Karpas-422 (cell line): ENCODE measurements around the gene MGMT. TPM values are rescaled to one million over a fixed set of nuclear protein-coding genes. Genes with fewer than 3 reads are reported as not detected.

Source experiments
- DNase-seq: peaks from one replicate; pipeline ENCODE4 v3.0.0-alpha.2; 2015
- H2AFZ ChIP-seq: fragments of 200-600 bp; sonication (generic); 2 replicates; pipeline ENCODE4 v1.6.1; 2014; ENCODE audit warnings: antibody characterized with exemption, low read length, mixed read lengths
- H3K27ac ChIP-seq: fragments of 200-600 bp; sonication (generic); 2 replicates; pipeline ENCODE4 v1.5.1; 2014; ENCODE audit warnings: mild to moderate bottlenecking, low read length, moderate library complexity
- H3K27me3 ChIP-seq: fragments of 200-600 bp; sonication (generic); 2 replicates; pipeline ENCODE4 v1.6.1; 2014; ENCODE audit warnings: low read length, mixed read lengths
- H3K36me3 ChIP-seq: fragments of 200-600 bp; sonication (generic); 2 replicates; pipeline ENCODE4 v1.6.1; 2014; ENCODE audit warnings: low read length, mixed read lengths; ENCODE audit not compliant: insufficient read depth
- H3K4me1 ChIP-seq: fragments of 200-600 bp; sonication (generic); 2 replicates; pipeline ENCODE4 v1.6.1; 2014; ENCODE audit warnings: mild to moderate bottlenecking, low read length, mixed read lengths
- H3K4me2 ChIP-seq: fragments of 200-600 bp; sonication (generic); 2 replicates; pipeline ENCODE4 v1.6.1; 2014; ENCODE audit warnings: low read length, low read depth, mild to moderate bottlenecking; ENCODE audit not compliant: poor library complexity, severe bottlenecking
- H3K4me3 ChIP-seq: fragments of 200-600 bp; sonication (generic); 2 replicates; pipeline ENCODE4 v1.5.1; 2014; ENCODE audit warnings: mild to moderate bottlenecking, antibody characterized with exemption, low read length, mixed read lengths
- H3K79me2 ChIP-seq: fragments of 200-600 bp; sonication (generic); 2 replicates; pipeline ENCODE4 v1.6.1; 2014; ENCODE audit warnings: mild to moderate bottlenecking, low read length, mixed read lengths
- H3K9ac ChIP-seq: fragments of 200-600 bp; sonication (generic); 2 replicates; pipeline ENCODE4 v1.6.0; 2014; ENCODE audit warnings: low read length
- H3K9me2 ChIP-seq: fragments of 200-600 bp; sonication (generic), shearing (Covaris generic); replicated peaks from 2 replicates; pipeline ENCODE4 v1.6.0; 2014; ENCODE audit warnings: mild to moderate bottlenecking, low read length, moderate library complexity; ENCODE audit not compliant: insufficient read depth
- H3K9me3 ChIP-seq: fragments of 300-700, 200-600 bp; sonication (generic); 2 replicates; pipeline ENCODE4 v1.6.1; 2014; ENCODE audit warnings: low read length, mixed read lengths
- H4K20me1 ChIP-seq: fragments of 200-600 bp; sonication (generic); 2 replicates; pipeline ENCODE4 v1.6.1; 2014; ENCODE audit warnings: mild to moderate bottlenecking, antibody characterized with exemption, low read length, low read depth; ENCODE audit not compliant: insufficient read depth
- total RNA-seq: library from RNA; depleted of rRNA; stranded (reverse); fragments of >200 nt; shearing (Covaris generic); gene quantifications from 2 replicates; pipeline ENCODE4 v1.2.3, GENCODE V29; 2014; ENCODE audit warnings: low replicate concordance

Gene MGMT
- total RNA-seq, 1 experiment from 2014 or later, result 22.5 TPM

DNA sequence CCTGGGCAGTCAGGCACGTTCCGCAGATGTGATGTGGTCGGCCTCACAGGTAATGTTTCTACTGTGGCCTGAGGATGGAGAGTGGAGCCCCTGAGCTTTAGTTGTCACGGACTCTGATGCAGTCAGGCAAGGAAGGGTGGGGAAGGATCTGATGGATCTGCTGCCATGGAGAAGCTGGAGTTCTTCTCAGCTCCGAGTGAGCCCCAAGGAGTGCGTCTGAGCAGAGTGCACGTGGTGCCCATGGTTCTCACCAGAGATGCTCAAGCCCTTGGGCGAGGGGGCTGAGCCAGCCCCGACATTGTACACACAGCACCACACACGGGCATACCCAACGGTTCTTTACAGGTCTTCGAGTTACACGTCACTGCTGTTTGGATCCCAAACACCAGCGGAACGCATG is 304.5 kb downstream of the MGMT start:
- H2AFZ ChIP-seq, result no peak overlapping the region
- H3K36me3 ChIP-seq, result no peaks in the 10 kb centered on the region
- no peak overlapping the region for H3K9ac ChIP-seq
- H3K27me3 ChIP-seq, result no peaks in the 10 kb centered on the region
- no peak overlapping the region for H3K4me2 ChIP-seq
- no peaks in the 10 kb centered on the region for H3K79me2 ChIP-seq
- DNase-seq, result no peak
- H3K27ac ChIP-seq, result no peak overlapping the region
- no peaks in the 10 kb centered on the region for H3K4me1 ChIP-seq
- H4K20me1 ChIP-seq, result no peaks in the 10 kb centered on the region
- peaks cover 8% of the 10 kb centered on the region; the same call in 1 of the 2 replicates for H3K9me3 ChIP-seq
- H3K9me2 ChIP-seq, result no peaks in the 10 kb centered on the region
- no peak overlapping the region for H3K4me3 ChIP-seq

DNA sequence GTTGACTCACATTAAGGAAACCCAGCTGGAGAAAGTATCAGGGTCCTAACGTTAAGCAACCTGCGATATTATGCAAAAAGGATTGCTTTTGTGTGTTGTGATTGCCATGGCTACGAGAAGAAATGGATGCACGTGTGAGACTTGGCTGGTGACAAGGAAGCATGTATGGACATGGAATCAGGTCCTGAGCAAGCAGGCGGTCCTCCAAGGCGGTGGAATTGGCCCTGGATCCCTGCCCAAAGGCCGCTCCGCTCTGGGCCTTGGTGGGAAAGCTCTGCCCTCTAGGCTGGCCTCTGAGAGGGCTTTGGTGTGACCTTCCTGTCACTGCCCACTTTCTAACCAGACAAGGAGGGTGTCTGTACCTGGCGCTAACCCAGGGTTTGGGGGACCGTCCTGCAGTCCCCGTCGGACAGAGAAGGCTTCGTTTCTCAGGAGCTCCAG is 305.0 kb downstream of the MGMT start:
- Histone ChIP-seq H3K9me3 (peaks cover 9% of the 10 kb centered on the region; the same call in 1 of the 2 replicates), H3K9me2 (no peaks in the 10 kb centered on the region), H2AFZ (no peak overlapping the region), H3K4me3 (no peak overlapping the region), H3K27ac (no peak overlapping the region), H3K27me3 (no peaks in the 10 kb centered on the region), H3K79me2 (no peaks in the 10 kb centered on the region), H3K9ac (no peak overlapping the region), H4K20me1 (no peaks in the 10 kb centered on the region), H3K4me2 (no peak overlapping the region), H3K4me1 (no peaks in the 10 kb centered on the region), H3K36me3 (no peaks in the 10 kb centered on the region)
- no peak for DNase-seq

DNA sequence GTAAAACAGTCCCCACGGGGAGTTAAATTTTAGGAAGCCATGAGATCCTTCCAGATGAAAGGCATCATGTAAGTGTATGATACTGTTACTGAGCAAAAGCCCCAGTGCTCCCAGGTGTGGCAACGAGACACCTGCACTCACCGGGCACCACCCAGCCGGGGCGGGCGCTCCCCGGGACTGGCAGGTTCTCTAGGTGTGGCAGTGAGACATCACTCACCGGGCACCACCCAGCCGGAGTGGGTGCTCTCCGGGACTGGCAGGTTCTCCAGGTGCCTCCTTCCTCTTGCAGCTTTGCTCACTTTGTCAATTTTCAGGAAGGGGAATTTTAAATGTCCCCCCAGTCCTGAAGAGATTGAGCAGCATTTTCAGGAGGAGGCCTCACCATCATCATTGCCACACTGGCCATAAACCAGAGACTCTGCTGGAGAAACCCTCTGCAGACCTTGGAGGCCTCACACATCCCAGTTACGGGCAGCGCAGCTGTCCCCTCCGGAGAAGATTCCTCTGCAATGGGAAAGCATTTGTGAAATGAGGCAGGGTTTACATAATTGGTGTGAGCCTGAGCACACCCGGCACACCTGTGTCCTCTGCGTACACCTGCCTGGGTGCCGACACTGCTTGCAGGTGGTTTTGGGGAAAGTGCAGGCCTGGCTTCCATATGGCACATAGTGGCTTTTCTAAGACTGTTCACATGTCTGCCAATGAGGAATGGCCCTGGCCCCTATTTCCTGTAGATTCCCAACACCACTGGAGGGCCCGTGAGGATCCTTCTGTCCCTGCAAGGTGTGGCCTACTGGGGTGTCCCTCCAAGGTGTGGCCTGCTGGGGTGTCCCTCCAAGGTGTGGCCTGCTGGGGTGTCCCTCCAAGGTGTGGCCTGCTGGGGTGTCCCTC is 305.7 kb downstream of the MGMT start:
- Histone ChIP-seq H3K4me3 (no peak overlapping the region), H3K79me2 (no peaks in the 10 kb centered on the region), H3K9ac (no peak overlapping the region), H2AFZ (no peak overlapping the region), H3K9me3 (peaks cover 8% of the 10 kb centered on the region; the same call in 1 of the 2 replicates), H3K27ac (no peak overlapping the region), H3K4me2 (no peak overlapping the region), H3K36me3 (no peaks in the 10 kb centered on the region), H3K27me3 (no peaks in the 10 kb centered on the region), H3K9me2 (no peaks in the 10 kb centered on the region), H4K20me1 (no peaks in the 10 kb centered on the region), H3K4me1 (no peaks in the 10 kb centered on the region)
- no peak for DNase-seq

DNA sequence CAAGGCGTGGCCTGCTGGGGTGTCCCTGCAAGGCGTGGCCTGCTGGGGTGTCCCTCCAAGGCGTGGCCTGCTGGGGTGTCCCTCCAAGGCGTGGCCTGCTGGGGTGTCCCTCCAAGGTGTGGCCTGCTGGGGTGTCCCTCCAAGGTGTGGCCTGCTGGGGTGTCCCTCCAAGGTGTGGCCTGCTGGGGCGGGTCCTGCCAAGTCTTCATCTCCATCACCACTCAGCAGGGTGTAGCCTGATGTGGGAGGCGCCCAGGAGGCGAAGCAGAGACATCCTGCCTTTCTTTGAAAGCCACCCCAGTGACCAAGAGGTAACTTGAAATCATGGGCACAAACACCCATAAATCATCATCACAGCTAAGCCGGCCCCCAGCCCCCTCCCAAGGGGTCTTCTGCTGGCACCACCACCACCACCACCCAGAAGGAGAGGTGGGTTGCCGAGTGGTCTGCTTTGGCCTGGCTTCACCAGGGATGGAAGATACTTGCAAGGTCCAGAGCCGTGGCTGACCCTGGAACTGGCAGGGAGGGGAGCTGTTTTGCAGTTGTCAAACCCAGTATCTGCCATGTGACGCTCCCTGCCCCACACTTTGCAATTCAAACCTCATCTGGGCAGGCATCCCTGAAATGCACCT is 306.4 kb downstream of the MGMT start:
- no peaks in the 10 kb centered on the region for H3K36me3 ChIP-seq
- H3K9me3 ChIP-seq, result peaks cover 8% of the 10 kb centered on the region; the same call in 1 of the 2 replicates
- no peaks in the 10 kb centered on the region for H3K9me2 ChIP-seq
- no peaks in the 10 kb centered on the region for H4K20me1 ChIP-seq
- no peaks in the 10 kb centered on the region for H3K79me2 ChIP-seq
- no peak for DNase-seq
- no peak overlapping the region for H2AFZ ChIP-seq
- H3K27ac ChIP-seq, result no peak overlapping the region
- no peak overlapping the region for H3K9ac ChIP-seq
- H3K4me1 ChIP-seq, result no peaks in the 10 kb centered on the region
- H3K27me3 ChIP-seq, result no peaks in the 10 kb centered on the region
- no peak overlapping the region for H3K4me2 ChIP-seq
- no peak overlapping the region for H3K4me3 ChIP-seq

DNA sequence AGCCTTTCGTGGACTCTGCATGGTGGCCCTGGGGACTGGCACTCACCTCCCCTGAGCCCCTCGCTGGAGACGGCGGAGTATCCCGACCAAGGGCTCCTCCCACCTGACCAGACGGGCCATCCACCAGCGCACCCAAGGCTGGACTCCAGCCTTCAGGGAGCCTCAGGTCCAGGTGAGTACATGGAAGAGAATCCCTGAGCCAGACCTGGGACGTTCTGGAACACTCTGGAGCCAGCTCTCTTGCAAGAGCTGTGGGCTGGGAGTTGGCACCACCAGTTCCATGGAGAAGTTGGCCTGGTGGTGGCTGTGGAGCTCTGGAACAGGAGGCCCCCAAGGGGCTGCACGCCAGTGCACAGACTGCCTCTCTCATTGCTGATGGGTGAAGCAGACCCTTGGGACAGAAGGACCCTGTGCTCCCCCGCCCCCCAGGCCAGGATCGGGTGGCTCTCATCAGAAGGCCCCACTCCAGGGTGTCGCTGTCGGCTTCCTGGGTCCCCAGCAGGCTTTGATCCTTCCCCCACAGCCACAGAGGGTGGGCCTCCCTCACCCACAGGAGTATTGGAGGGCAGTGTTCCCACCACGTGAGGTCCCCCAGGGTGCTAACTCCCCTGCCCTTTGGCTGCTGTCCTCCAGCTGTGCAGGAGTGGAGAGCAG is 307.2 kb downstream of the MGMT start:
- no peaks in the 10 kb centered on the region for H3K79me2 ChIP-seq
- no peaks in the 10 kb centered on the region for H3K27me3 ChIP-seq
- no peaks in the 10 kb centered on the region for H3K9me2 ChIP-seq
- no peak overlapping the region for H2AFZ ChIP-seq
- no peak overlapping the region for H3K9ac ChIP-seq
- no peaks in the 10 kb centered on the region for H3K36me3 ChIP-seq
- no peak for DNase-seq
- no peaks in the 10 kb centered on the region for H3K4me1 ChIP-seq
- no peak overlapping the region for H3K4me3 ChIP-seq
- H3K4me2 ChIP-seq, result no peak overlapping the region
- H3K9me3 ChIP-seq, result peaks cover 8% of the 10 kb centered on the region; the same call in 1 of the 2 replicates
- no peaks in the 10 kb centered on the region for H4K20me1 ChIP-seq
- no peak overlapping the region for H3K27ac ChIP-seq

DNA sequence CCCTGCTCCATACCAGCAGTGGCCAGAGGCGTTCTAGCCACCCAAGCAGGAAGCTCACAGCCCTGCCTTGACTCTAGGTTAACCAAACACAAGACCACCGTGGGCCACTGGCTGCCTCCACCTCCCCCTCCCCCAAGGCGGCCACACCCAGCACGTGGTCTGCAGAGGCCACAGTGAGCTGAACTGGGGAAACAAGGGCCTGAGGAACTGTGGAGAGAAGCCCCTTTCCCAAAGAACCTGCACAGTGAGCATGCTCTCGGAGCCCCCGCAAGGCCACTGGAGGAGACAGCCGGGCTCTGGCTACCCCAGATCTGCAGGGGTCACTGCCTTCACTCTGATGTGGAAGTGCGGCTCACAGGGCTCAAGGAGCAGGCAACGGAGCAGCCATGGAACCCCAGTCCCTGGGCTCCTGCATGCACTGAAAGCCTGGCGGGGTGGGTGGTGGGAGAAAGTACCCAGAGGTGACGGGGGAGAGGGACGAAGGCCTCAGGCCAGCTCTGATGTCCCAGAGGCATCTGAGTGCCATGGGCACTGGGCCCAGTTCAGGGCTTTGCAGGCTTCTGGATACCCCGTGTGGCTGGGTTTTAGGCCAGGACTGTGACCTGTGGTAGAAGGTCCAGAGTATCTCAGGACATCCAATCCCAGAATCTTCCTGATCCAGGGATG is 307.8 kb downstream of the MGMT start:
- no peaks in the 10 kb centered on the region for H3K27me3 ChIP-seq
- no peak overlapping the region for H3K4me2 ChIP-seq
- no peak overlapping the region for H2AFZ ChIP-seq
- H3K36me3 ChIP-seq, result no peaks in the 10 kb centered on the region
- H3K4me3 ChIP-seq, result no peak overlapping the region
- no peaks in the 10 kb centered on the region for H3K79me2 ChIP-seq
- no peaks in the 10 kb centered on the region for H3K4me1 ChIP-seq
- H3K27ac ChIP-seq, result no peak overlapping the region
- H3K9me3 ChIP-seq, result peaks cover 8% of the 10 kb centered on the region; the same call in 1 of the 2 replicates
- DNase-seq, result no peak
- H3K9me2 ChIP-seq, result no peaks in the 10 kb centered on the region
- no peak overlapping the region for H3K9ac ChIP-seq
- H4K20me1 ChIP-seq, result no peaks in the 10 kb centered on the region

DNA sequence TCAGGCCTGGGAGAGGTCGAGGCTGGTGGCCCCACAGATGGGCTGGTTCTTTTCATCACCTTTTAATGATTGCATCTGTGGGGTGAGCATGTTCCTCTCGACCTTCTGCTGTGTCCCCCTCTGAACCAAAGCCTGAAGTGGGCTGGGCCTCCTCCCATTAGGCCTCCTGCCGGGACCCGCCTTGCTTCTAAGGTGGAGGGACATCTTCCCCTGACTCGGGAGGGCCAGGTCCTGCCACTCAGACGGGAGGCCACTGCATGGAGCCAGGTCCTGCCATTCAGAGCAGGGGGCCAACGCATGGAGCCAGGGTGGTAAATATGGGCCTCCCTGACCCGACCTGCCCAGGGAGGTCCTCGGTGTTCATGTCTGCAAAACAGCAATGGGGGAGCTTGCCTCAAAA is 308.6 kb downstream of the MGMT start:
- no peak for DNase-seq
- no peak overlapping the region for H3K4me2 ChIP-seq
- no peak overlapping the region for H3K4me3 ChIP-seq
- no peaks in the 10 kb centered on the region for H3K36me3 ChIP-seq
- H3K79me2 ChIP-seq, result no peaks in the 10 kb centered on the region
- H3K4me1 ChIP-seq, result no peaks in the 10 kb centered on the region
- no peak overlapping the region for H3K27ac ChIP-seq
- H3K27me3 ChIP-seq, result no peaks in the 10 kb centered on the region
- no peaks in the 10 kb centered on the region for H4K20me1 ChIP-seq
- H2AFZ ChIP-seq, result no peak overlapping the region
- no peaks in the 10 kb centered on the region for H3K9me2 ChIP-seq
- no peak overlapping the region for H3K9ac ChIP-seq
- peaks cover 13% of the 10 kb centered on the region for H3K9me3 ChIP-seq

DNA sequence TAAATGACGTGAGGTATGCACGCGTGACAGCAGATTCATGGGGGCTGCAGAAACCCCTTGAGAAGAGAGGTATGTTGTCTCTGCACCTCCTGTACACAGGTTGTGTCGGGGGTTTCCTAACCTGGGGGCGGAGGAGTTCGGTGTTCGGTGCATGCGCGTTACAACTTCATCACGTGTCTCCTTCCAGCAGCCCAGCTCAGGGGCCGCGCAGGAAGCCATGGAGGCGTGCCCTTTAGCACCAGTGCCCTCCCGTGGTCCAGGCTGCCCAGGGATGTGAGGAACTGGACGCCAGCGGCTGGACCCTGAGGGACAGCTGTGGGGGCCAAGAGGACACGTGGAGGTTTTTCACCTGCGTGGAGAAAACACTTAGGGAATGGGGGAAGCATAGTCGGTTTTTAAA is 310.6 kb downstream of the MGMT start:
- no peaks in the 10 kb centered on the region for H3K36me3 ChIP-seq
- no peaks in the 10 kb centered on the region for H3K27me3 ChIP-seq
- no peak overlapping the region for H2AFZ ChIP-seq
- no peaks in the 10 kb centered on the region for H4K20me1 ChIP-seq
- H3K4me2 ChIP-seq, result no peak overlapping the region
- DNase-seq, result no peak
- H3K9me3 ChIP-seq, result peaks cover 13% of the 10 kb centered on the region
- no peak overlapping the region for H3K9ac ChIP-seq
- no peaks in the 10 kb centered on the region for H3K79me2 ChIP-seq
- no peaks in the 10 kb centered on the region for H3K4me1 ChIP-seq
- no peak overlapping the region for H3K27ac ChIP-seq
- no peaks in the 10 kb centered on the region for H3K9me2 ChIP-seq
- no peak overlapping the region for H3K4me3 ChIP-seq
